Bronchial epithelial cell (primary cell): ENCODE data around the gene QPRT. TPM values are rescaled to one million over a fixed set of nuclear protein-coding genes. Genes with fewer than 3 reads are reported as not detected.
"Not testable (repeated sequence)": the region's sequence is repeated elsewhere in the genome, so short reads cannot be mapped to it uniquely, and the experiment has no call there.

ENCODE experiments used
- DNase-seq: peaks from one replicate; pipeline ENCODE4 v3.0.0-alpha.2; 2010; ENCODE audit warnings: low read depth
- FAIRE-seq: peaks from 2 replicates; lab custom pipeline; 2011; peaks lifted over from hg19 to GRCh38; lab: Jason Lieb, UNC
- H3K27me3 ChIP-seq: 2 replicates; pipeline ENCODE4 v1.5.1; 2011; ENCODE audit warnings: low read length; ENCODE audit not compliant: control insufficient read depth, insufficient read depth
- H3K36me3 ChIP-seq: 2 replicates; pipeline ENCODE4 v1.5.1; 2011; ENCODE audit warnings: low read length; ENCODE audit not compliant: control insufficient read depth, insufficient read depth
- H3K4me3 ChIP-seq: 2 replicates; pipeline ENCODE4 v1.5.1; 2011; ENCODE audit warnings: mild to moderate bottlenecking, low read depth, low read length, control low read depth
- CTCF ChIP-seq: IDR thresholded peaks from 2 replicates; pipeline ENCODE4 v1.5.1; 2011; ENCODE audit warnings: mild to moderate bottlenecking, moderate library complexity, low read length, control low read depth, inconsistent platforms; ENCODE audit not compliant: insufficient read depth, severe bottlenecking
- total RNA-seq: library from RNA; depleted of rRNA; stranded (reverse); fragments of >200 nt; gene quantifications from 2 replicates; pipeline ENCODE4 v1.2.1, GENCODE V29; 2014

QPRT gene
- total RNA-seq, 1 donor from 2014 or later = 0.79 TPM

- no peak for FAIRE-seq
Observed at GRCh38 chr16:29650771-29651170, 28.2 kb upstream of the QPRT start.

GRCh38 chr16:29651774-29652349, 27.1 kb upstream of the QPRT start:
- FAIRE-seq = no peak
- TF ChIP-seq CTCF = no peak
- no peaks in the 10 kb centered on the region for H3K36me3 ChIP-seq
- DNase-seq = no peak
- no peaks in the 10 kb centered on the region for H3K27me3 ChIP-seq
- H3K4me3 ChIP-seq = no peak overlapping the region

More at GRCh38 chr16:29650771-29651170, 28.2 kb upstream of the QPRT start:
- TF ChIP-seq CTCF = no peak
- no peaks in the 10 kb centered on the region for H3K27me3 ChIP-seq
- H3K36me3 ChIP-seq = no peaks in the 10 kb centered on the region
- no peak for DNase-seq
- no peak overlapping the region for H3K4me3 ChIP-seq

GRCh38 chr16:29653471-29653870, 25.5 kb upstream of the QPRT start:
- Histone ChIP-seq H3K4me3 (no peak overlapping the region), H3K36me3 (no peaks in the 10 kb centered on the region), H3K27me3 (no peaks in the 10 kb centered on the region)
- no peak for FAIRE-seq
- no peak for DNase-seq
- no peak for TF ChIP-seq CTCF

- not testable (repeated sequence) for H3K27me3 ChIP-seq, H3K4me3 ChIP-seq, DNase-seq, FAIRE-seq, H3K36me3 ChIP-seq
Observed at GRCh38 chr16:29653890-29654289, 25.1 kb upstream of the QPRT start.

- H3K27me3 ChIP-seq = no peaks in the 10 kb centered on the region
- no peak for FAIRE-seq
- no peak overlapping the region for H3K4me3 ChIP-seq
Observed at GRCh38 chr16:29656688-29657523, 22.1 kb upstream of the QPRT start.

More at GRCh38 chr16:29656688-29657523, 22.1 kb upstream of the QPRT start:
- DNase-seq = no peak
- TF ChIP-seq CTCF = no peak
- no peaks in the 10 kb centered on the region for H3K36me3 ChIP-seq
